Trophoblast cell (in vitro differentiated cells and primary cell): Measurements from ENCODE around the gene RABL6.
"Not testable (repeated sequence)": the region's sequence is repeated elsewhere in the genome, so short reads cannot be mapped to it uniquely, and the experiment has no call there.

Experiments used
- DNase-seq, 2 donors: peaks; one replicate each; pipeline ENCODE4 v3.0.0-alpha.2; 2016
- H2AFZ ChIP-seq: 2 replicates; pipeline ENCODE4 v1.6.1; 2013; ENCODE audit warnings: low read length, moderate library complexity, mild to moderate bottlenecking; ENCODE audit not compliant: insufficient read depth, poor library complexity
- H2AK5ac ChIP-seq: 2 replicates; pipeline ENCODE4 v1.6.1; 2013; ENCODE audit warnings: mild to moderate bottlenecking, low read length
- H2BK120ac ChIP-seq: 2 replicates; pipeline ENCODE4 v1.6.1; 2013; ENCODE audit warnings: low read length, mild to moderate bottlenecking, moderate library complexity; ENCODE audit not compliant: insufficient read depth, poor library complexity
- H2BK12ac ChIP-seq: 2 replicates; pipeline ENCODE4 v1.6.1; 2013; ENCODE audit warnings: mild to moderate bottlenecking, low read length, moderate library complexity
- H2BK5ac ChIP-seq: 2 replicates; pipeline ENCODE4 v1.6.1; 2013; ENCODE audit warnings: low read length, low read depth, moderate library complexity, mild to moderate bottlenecking; ENCODE audit not compliant: poor library complexity
- H3K14ac ChIP-seq: 2 replicates; pipeline ENCODE4 v1.6.1; 2013; ENCODE audit warnings: mild to moderate bottlenecking, low read length
- H3K18ac ChIP-seq: 2 replicates; pipeline ENCODE4 v1.6.1; 2013; ENCODE audit warnings: mild to moderate bottlenecking, low read length
- H3K23ac ChIP-seq: 2 replicates; pipeline ENCODE4 v1.6.1; 2013; ENCODE audit warnings: low read length
- H3K27ac ChIP-seq: 2 replicates; pipeline ENCODE4 v1.5.1; 2013; ENCODE audit warnings: low read depth, mild to moderate bottlenecking, inconsistent platforms, low read length, moderate library complexity
- H3K27me3 ChIP-seq: 2 replicates; pipeline ENCODE4 v1.6.1; 2013; ENCODE audit warnings: inconsistent platforms, mild to moderate bottlenecking, low read length, moderate library complexity; ENCODE audit not compliant: insufficient read depth
- H3K36me3 ChIP-seq, 2 experiments: 1 replicate in 1 of 2; 2 replicates in 1 of 2; pipeline ENCODE4 v1.6.1; 2013; ENCODE audit warnings: low read length in 2 of 2, mild to moderate bottlenecking in 2 of 2, moderate library complexity in 1 of 2; ENCODE audit not compliant: insufficient read depth in 2 of 2, control insufficient read depth in 1 of 2
- H3K4ac ChIP-seq: 2 replicates; pipeline ENCODE4 v1.6.1; 2013; ENCODE audit warnings: low read depth, mild to moderate bottlenecking, low read length, moderate library complexity
- H3K4me1 ChIP-seq, 2 experiments: 1 replicate in 1 of 2; 2 replicates in 1 of 2; pipeline ENCODE4 v1.6.1; 2013; ENCODE audit warnings: low read length in 2 of 2, mild to moderate bottlenecking in 2 of 2, moderate library complexity in 1 of 2; ENCODE audit not compliant: insufficient read depth in 2 of 2, control insufficient read depth in 1 of 2
- H3K4me2 ChIP-seq: 2 replicates; pipeline ENCODE4 v1.6.1; 2013; ENCODE audit warnings: inconsistent platforms, mild to moderate bottlenecking, low read length, moderate library complexity
- H3K4me3 ChIP-seq: 2 replicates; pipeline ENCODE4 v1.5.1; 2013; ENCODE audit warnings: mild to moderate bottlenecking, low read depth, low read length, inconsistent platforms
- H3K79me1 ChIP-seq: one replicate; pipeline ENCODE4 v1.6.1; 2013; ENCODE audit warnings: low read length
- H3K79me2 ChIP-seq: 2 replicates; pipeline ENCODE4 v1.6.1; 2013; ENCODE audit warnings: low read length, mild to moderate bottlenecking; ENCODE audit not compliant: control insufficient read depth, insufficient read depth, poor library complexity
- H3K9ac ChIP-seq: 2 replicates; pipeline ENCODE4 v1.6.1; 2013; ENCODE audit warnings: mild to moderate bottlenecking, low read length
- H3K9me3 ChIP-seq: 2 replicates; pipeline ENCODE4 v1.6.1; 2013; ENCODE audit warnings: low read depth, mild to moderate bottlenecking, control low read depth, inconsistent platforms, low read length; ENCODE audit not compliant: insufficient read depth
- H4K12ac ChIP-seq: 2 replicates; pipeline ENCODE4 v1.6.1; 2013; ENCODE audit warnings: low read depth, mild to moderate bottlenecking, low read length, moderate library complexity
- H4K8ac ChIP-seq: 2 replicates; pipeline ENCODE4 v1.6.1; 2013; ENCODE audit warnings: low read depth, mild to moderate bottlenecking, low read length, moderate library complexity
- H4K91ac ChIP-seq: one replicate; pipeline ENCODE4 v1.6.1; 2013; ENCODE audit warnings: low read depth, mild to moderate bottlenecking, low read length, moderate library complexity
- whole genome bisulfite sequencing: extraction: QIAGEN DNeasy Blood & Tissue Kit; methylation state at CpG from one replicate; pipeline ENCODE4 v1.1.7; 2013; ENCODE audit warnings: missing lambda C conversion rate; ENCODE audit not compliant: insufficient read length, insufficient coverage; ENCODE audit errors: extremely low coverage; 5-methylcytosine and 5-hydroxymethylcytosine counted together

The RABL6 gene

DNA sequence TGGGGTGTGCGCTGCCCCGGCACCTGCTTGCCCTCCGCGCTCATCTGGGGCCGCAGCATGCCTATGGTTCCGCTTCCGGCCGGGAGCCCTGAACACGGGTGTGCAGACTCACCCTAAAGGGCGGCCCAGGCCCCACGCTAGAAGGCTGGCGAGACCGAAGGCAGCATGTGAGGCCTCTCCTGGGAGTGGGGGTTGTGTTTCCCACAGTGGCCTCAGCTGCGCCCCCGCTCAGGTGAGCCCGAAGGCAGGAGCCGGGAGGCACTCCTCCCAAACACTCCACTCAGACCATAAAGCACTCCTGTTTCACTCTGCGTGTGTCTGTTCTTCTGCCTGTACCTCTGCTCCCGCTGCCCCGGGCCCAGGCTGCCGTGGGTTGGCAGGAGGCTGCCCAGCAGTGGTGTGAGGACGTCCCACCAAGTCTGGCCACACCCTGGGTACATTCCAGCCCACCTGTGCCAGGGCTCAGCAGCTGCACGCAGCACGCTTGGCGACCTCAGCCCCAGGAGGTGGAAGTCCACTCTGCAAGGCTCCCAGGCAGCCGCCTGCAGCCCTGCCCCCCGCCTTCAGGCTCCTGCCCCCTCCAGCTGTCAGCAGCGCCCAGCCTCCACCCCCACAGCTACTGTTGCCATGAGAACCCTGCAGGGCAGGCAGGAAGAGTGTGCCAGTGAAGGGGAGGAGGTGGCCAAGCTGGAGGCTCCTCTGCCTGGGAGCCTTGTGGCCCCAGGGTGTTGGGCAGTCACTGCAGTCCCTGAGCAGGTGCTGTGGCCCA, 33.3 kb downstream of the RABL6 start:
- H3K4ac ChIP-seq: no peak overlapping the region
- H2BK120ac ChIP-seq: no peak overlapping the region
- peaks cover 38 to 42% of the 10 kb centered on the region in 2 experiments for H3K36me3 ChIP-seq
- H2BK5ac ChIP-seq: no peak overlapping the region
- no peak overlapping the region for H3K27ac ChIP-seq
- no peak overlapping the region for H3K9ac ChIP-seq
- no peak overlapping the region for H2BK12ac ChIP-seq
- no peaks in the 10 kb centered on the region for H3K79me2 ChIP-seq
- WGBS: no CpG with 5 or more reads among the region's 28 CpGs
- no peak overlapping the region for H3K18ac ChIP-seq
- H2AFZ ChIP-seq: no peak overlapping the region
- no peak overlapping the region for H4K8ac ChIP-seq
- H3K4me2 ChIP-seq: no peak overlapping the region
- no peaks in the 10 kb centered on the region for H3K79me1 ChIP-seq
- no peak overlapping the region for H4K91ac ChIP-seq
- no peak overlapping the region for H3K4me3 ChIP-seq
- no peak overlapping the region for H3K14ac ChIP-seq
- H3K4me1 ChIP-seq: peaks cover 0 to 3% of the 10 kb centered on the region in 2 experiments
- DNase-seq: no peak
- H2AK5ac ChIP-seq: no peak overlapping the region
- peaks cover 12% of the 10 kb centered on the region for H3K9me3 ChIP-seq
- H3K23ac ChIP-seq: no peak overlapping the region
- H4K12ac ChIP-seq: no peak overlapping the region
- no peaks in the 10 kb centered on the region for H3K27me3 ChIP-seq

- H4K8ac ChIP-seq, H2AK5ac ChIP-seq, H3K23ac ChIP-seq, H3K27me3 ChIP-seq, H3K79me1 ChIP-seq, H4K12ac ChIP-seq, H3K27ac ChIP-seq, H3K4me2 ChIP-seq, H2BK5ac ChIP-seq, H3K18ac ChIP-seq, H3K14ac ChIP-seq, H3K4me1 ChIP-seq, H3K4me3 ChIP-seq, H4K91ac ChIP-seq, H2AFZ ChIP-seq, H3K79me2 ChIP-seq, H3K4ac ChIP-seq, DNase-seq, H2BK120ac ChIP-seq, H3K9ac ChIP-seq, H2BK12ac ChIP-seq: not testable (repeated sequence)
- no CpG with 5 or more reads among the region's 16 CpGs for WGBS
- Histone ChIP-seq H3K9me3 (peaks cover 19% of the 10 kb centered on the region), H3K36me3 (peaks cover 31 to 35% of the 10 kb centered on the region in 2 experiments)
Observed at GRCh38 chr9:136841646-136842379, 34.1 kb downstream of the RABL6 start.

- Histone ChIP-seq H3K4me1 (peaks cover 11 to 12% of the 10 kb centered on the region in 2 experiments), H3K36me3 (peaks cover 30 to 31% of the 10 kb centered on the region in 2 experiments), H3K9me3 (peaks cover 22% of the 10 kb centered on the region), H3K4me2 (peak within 1 kb of the TSS; percentile 54)
- not testable (repeated sequence) for H2BK5ac ChIP-seq, H4K8ac ChIP-seq, H3K27ac ChIP-seq, H3K23ac ChIP-seq, H3K4me3 ChIP-seq, H2AFZ ChIP-seq, H3K4ac ChIP-seq, H3K27me3 ChIP-seq, H2BK12ac ChIP-seq, H3K18ac ChIP-seq, H2BK120ac ChIP-seq, H3K79me2 ChIP-seq, H3K14ac ChIP-seq, H2AK5ac ChIP-seq, H3K79me1 ChIP-seq, H4K91ac ChIP-seq, H4K12ac ChIP-seq, H3K9ac ChIP-seq
- WGBS: no CpG with 5 or more reads among the region's 27 CpGs
- DNase-seq: peak; percentile 55 to 82
Observed at GRCh38 chr9:136842380-136842948, 34.7 kb downstream of the RABL6 start, which contains the start of gene AJM1. AJM1 (plus strand) TSS chr9:136842478; CDS start chr9:136844415, 1,937 bp downstream.

GRCh38 chr9:136843159-136843800, 35.5 kb downstream of the RABL6 start:
- DNase-seq, H3K27me3 ChIP-seq, H2AFZ ChIP-seq, H3K4ac ChIP-seq, H3K27ac ChIP-seq, H4K8ac ChIP-seq, H3K23ac ChIP-seq, H3K79me2 ChIP-seq, H3K9ac ChIP-seq, H2BK12ac ChIP-seq, H3K18ac ChIP-seq, H2BK5ac ChIP-seq, H2AK5ac ChIP-seq, H4K12ac ChIP-seq, H3K14ac ChIP-seq, H3K4me3 ChIP-seq, H4K91ac ChIP-seq, H2BK120ac ChIP-seq, H3K4me2 ChIP-seq: not testable (repeated sequence)
- peaks cover 12 to 14% of the 10 kb centered on the region in 2 experiments for H3K4me1 ChIP-seq
- peaks cover 23% of the 10 kb centered on the region for H3K9me3 ChIP-seq
- no CpG with 5 or more reads among the region's 21 CpGs for WGBS
- H3K36me3 ChIP-seq: peaks cover 23% of the 10 kb centered on the region in 2 experiments
- H3K79me1 ChIP-seq: peaks cover 16% of the 10 kb centered on the region
